GM19455 (cell line): Measurements from ENCODE around the gene SARDH.
"Not testable (repeated sequence)": the region's sequence is repeated elsewhere in the genome, so short reads cannot be mapped to it uniquely, and the experiment has no call there.

Source experiments
- ATAC-seq: cut with Tn5 transposase; IDR thresholded peaks from one replicate; pipeline ENCODE4 v1.9.1; 2021; ENCODE audit not compliant: unreplicated experiment

SARDH gene

GRCh38 chr9:133775951-133776905 is 38.1 kb upstream of the SARDH start:
- ATAC-seq, result no peak

GRCh38 chr9:133775291-133775690 is 37.1 kb upstream of the SARDH start:
- ATAC-seq, result no peak

GRCh38 chr9:133774799-133775198 is 36.6 kb upstream of the SARDH start:
- ATAC-seq, result no peak

GRCh38 chr9:133773889-133774655 is 35.9 kb upstream of the SARDH start:
- ATAC-seq, result no peak

- no peak for ATAC-seq
These were observed 34.4 kb upstream of the SARDH start for GRCh38 chr9:133772581-133772980.

- ATAC-seq, result no peak
These were observed 33.6 kb upstream of the SARDH start for GRCh38 chr9:133771486-133772482.

GRCh38 chr9:133770076-133770777 is 32.1 kb upstream of the SARDH start:
- ATAC-seq, result no peak

GRCh38 chr9:133769511-133770075 is 31.4 kb upstream of the SARDH start:
- ATAC-seq, result no peak

- no peak for ATAC-seq
These were observed 30.8 kb upstream of the SARDH start for GRCh38 chr9:133768859-133769510.

GRCh38 chr9:133768371-133768858 is 30.3 kb upstream of the SARDH start:
- ATAC-seq, result no peak

GRCh38 chr9:133767625-133768024 is 29.5 kb upstream of the SARDH start:
- no peak for ATAC-seq

GRCh38 chr9:133767008-133767407 is 28.9 kb upstream of the SARDH start:
- ATAC-seq, result no peak

GRCh38 chr9:133766234-133766633 is 28.1 kb upstream of the SARDH start:
- not testable (repeated sequence) for ATAC-seq

GRCh38 chr9:133763272-133764183 is 25.4 kb upstream of the SARDH start:
- ATAC-seq, result no peak

- ATAC-seq, result no peak
These were observed 24.5 kb upstream of the SARDH start for GRCh38 chr9:133762488-133763271.

GRCh38 chr9:133761641-133762248 is 23.6 kb upstream of the SARDH start:
- no peak for ATAC-seq
